ENCODE measurements around the gene AMER3.

- no peak for TF ChIP-seq CTCF (conservative IDR thresholded peaks at IDR 0.05 in 1 of 2, IDR thresholded peaks at IDR 0.05 in 1 of 2; ENCODE audit: low read depth in 1 of 2, low read length in 2 of 2)
- TF ChIP-seq EZH2 (IDR thresholded peaks at IDR 0.05; ENCODE audit: low read length, missing control alignments): no peak
Observed at GRCh38 chr2:130769343-130769907, 14.1 kb downstream of the AMER3 start.

Measured in fibroblast of lung (primary cell).